CD14-positive monocyte (primary cell): ENCODE data around the gene GAS6. TPM values are rescaled to one million over a fixed set of nuclear protein-coding genes. Genes with fewer than 3 reads are reported as not detected.
"Not testable (repeated sequence)": the region's sequence is repeated elsewhere in the genome, so short reads cannot be mapped to it uniquely, and the experiment has no call there.

Source experiments
- DNase-seq, 3 donors: peaks; one replicate each; pipeline ENCODE4 v3.0.0-alpha.2; 2011 to 2022
- H2AFZ ChIP-seq: 2 replicates; pipeline ENCODE4 v1.6.0; 2012; ENCODE audit warnings: mild to moderate bottlenecking, low read depth, low read length, inconsistent platforms; ENCODE audit not compliant: insufficient read depth, poor library complexity, severe bottlenecking
- H3K27ac ChIP-seq, 2 donors: 1 replicate in 1 of 2; 2 replicates in 1 of 2; pipeline ENCODE4 v1.5.1; 2012 to 2013; ENCODE audit warnings: low read length in 2 of 2, control low read depth in 1 of 2, inconsistent platforms in 1 of 2, low read depth in 1 of 2, mild to moderate bottlenecking in 1 of 2
- H3K27me3 ChIP-seq, 2 donors: one replicate each; pipeline versions ENCODE4 v1.6.0 to v1.6.1; 2011 to 2013; ENCODE audit warnings: low read length in 2 of 2; ENCODE audit not compliant: control insufficient read depth in 2 of 2, insufficient read depth in 2 of 2
- H3K36me3 ChIP-seq, 2 donors: replicated peaks in 1 of 2; 1 replicate in 1 of 2; 2 replicates in 1 of 2; pipeline versions ENCODE4 v1.5.1 to v1.6.1; 2012 to 2013; ENCODE audit warnings: low read length in 2 of 2, control low read depth in 1 of 2, inconsistent platforms in 1 of 2, mild to moderate bottlenecking in 1 of 2; ENCODE audit not compliant: insufficient read depth in 2 of 2, control insufficient read depth in 1 of 2
- H3K4me1 ChIP-seq, 2 donors: 1 replicate in 1 of 2; 2 replicates in 1 of 2; pipeline versions ENCODE4 v1.5.1 to v1.6.1; 2012 to 2013; ENCODE audit warnings: low read length in 2 of 2, control low read depth in 1 of 2, inconsistent platforms in 1 of 2, mild to moderate bottlenecking in 1 of 2, moderate library complexity in 1 of 2; ENCODE audit not compliant: insufficient read depth in 2 of 2, control insufficient read depth in 1 of 2
- H3K4me2 ChIP-seq: replicated peaks from 2 replicates; pipeline ENCODE3; 2012; ENCODE audit warnings: low read length, moderate library complexity, mild to moderate bottlenecking; ENCODE audit not compliant: poor library complexity, severe bottlenecking; ENCODE audit errors: extremely low read depth
- H3K4me3 ChIP-seq, 3 experiments: fragments of 200-600 bp in 1 of 3; sonication (generic) in 1 of 3; replicated peaks in 1 of 3; 1 replicate in 2 of 3; 2 replicates in 1 of 3; pipeline ENCODE4 v1.5.1; 2011 to 2013; ENCODE audit warnings: low read length in 3 of 3, mild to moderate bottlenecking in 3 of 3, control low read depth in 2 of 3, low read depth in 2 of 3, inconsistent platforms in 1 of 3, moderate library complexity in 1 of 3
- H3K79me2 ChIP-seq: 2 replicates; pipeline ENCODE4 v1.6.0; 2012; ENCODE audit warnings: mild to moderate bottlenecking, control low read depth, inconsistent platforms, low read length, moderate library complexity; ENCODE audit not compliant: insufficient read depth
- H3K9ac ChIP-seq: 2 replicates; pipeline ENCODE4 v1.6.0; 2017; ENCODE audit warnings: low read length, mild to moderate bottlenecking; ENCODE audit not compliant: insufficient read depth, poor library complexity, severe bottlenecking
- H3K9me3 ChIP-seq, 2 donors: replicated peaks in 1 of 2; 1 replicate in 1 of 2; 2 replicates in 1 of 2; pipeline versions ENCODE4 v1.5.1 to v1.6.1; 2012 to 2013; ENCODE audit warnings: low read length in 2 of 2, control low read depth in 1 of 2; ENCODE audit not compliant: control insufficient read depth in 1 of 2, insufficient read depth in 1 of 2
- H4K20me1 ChIP-seq: 2 replicates; pipeline ENCODE4 v1.6.0; 2012; ENCODE audit warnings: mild to moderate bottlenecking, low read length, control low read depth, moderate library complexity; ENCODE audit not compliant: insufficient read depth
- H3K27ac Mint-ChIP-seq, 7 donors: one replicate each; pipeline ENCODE4 v1.8.0; 2020; ENCODE audit warnings: mild to moderate bottlenecking in 7 of 7, mixed read lengths in 7 of 7, moderate library complexity in 6 of 7, inconsistent platforms in 2 of 7
- H3K27me3 Mint-ChIP-seq, 3 donors: one replicate each; pipeline ENCODE4 v1.8.0; 2021 to 2022; ENCODE audit warnings: low read depth in 3 of 3, mild to moderate bottlenecking in 3 of 3, mixed read lengths in 3 of 3, moderate library complexity in 3 of 3, inconsistent platforms in 1 of 3
- H3K36me3 Mint-ChIP-seq, 2 donors: one replicate each; pipeline ENCODE4 v1.8.0; 2020; ENCODE audit warnings: mixed read lengths in 2 of 2, inconsistent platforms in 1 of 2, mild to moderate bottlenecking in 1 of 2
- H3K4me1 Mint-ChIP-seq: one replicate; pipeline ENCODE4 v1.8.0; 2020; ENCODE audit warnings: mild to moderate bottlenecking, mixed read lengths
- H3K4me3 Mint-ChIP-seq, 2 donors: one replicate each; pipeline ENCODE4 v1.8.0; 2020; ENCODE audit warnings: mild to moderate bottlenecking in 2 of 2, mixed read lengths in 2 of 2, moderate library complexity in 1 of 2
- H3K9me3 Mint-ChIP-seq, 7 donors: one replicate each; pipeline ENCODE4 v1.8.0; 2020 to 2022; ENCODE audit warnings: mixed read lengths in 7 of 7, mild to moderate bottlenecking in 6 of 7, moderate library complexity in 6 of 7, inconsistent platforms in 2 of 7
- WGBS: methylation state at CpG from one replicate; pipeline ENCODE4 v1.1.5; 2013; ENCODE audit warnings: missing lambda C conversion rate; ENCODE audit not compliant: insufficient coverage; 5-methylcytosine and 5-hydroxymethylcytosine counted together
- intact Hi-C, 2 donors: fragments of 100-400 bp; cut with micrococcal nuclease; formaldehyde crosslinking; loops; one replicate each; pipeline versions ENCODE4 v1.15.0 to v1.15.1; 2023
- polyA plus RNA-seq, 3 donors: library from polyadenylated mRNA; depleted of rRNA in 1 of 3; unstranded in 2 of 3; stranded (reverse) in 1 of 3; fragments of 300-500 nt in 2 of 3; fragments of >200 nt in 1 of 3; fragmentation: Illumina TruSeq in 2 of 3; gene quantifications; 1 replicate in 2 of 3; 2 replicates in 1 of 3; pipeline ENCODE4 v1.2.3, GENCODE V29; 2012 to 2021
- TF ChIP-seq, protein P1 (sequence below): fragments of 200-600 bp; IDR thresholded peaks from one replicate; pipeline ENCODE4 v1.8.0; 2022; ENCODE audit warnings: antibody characterized with exemption, mild to moderate bottlenecking

GAS6 gene
- polyA plus RNA-seq, 3 donors, result 1.8 to 7.5 (median 1.9) TPM

DNA sequence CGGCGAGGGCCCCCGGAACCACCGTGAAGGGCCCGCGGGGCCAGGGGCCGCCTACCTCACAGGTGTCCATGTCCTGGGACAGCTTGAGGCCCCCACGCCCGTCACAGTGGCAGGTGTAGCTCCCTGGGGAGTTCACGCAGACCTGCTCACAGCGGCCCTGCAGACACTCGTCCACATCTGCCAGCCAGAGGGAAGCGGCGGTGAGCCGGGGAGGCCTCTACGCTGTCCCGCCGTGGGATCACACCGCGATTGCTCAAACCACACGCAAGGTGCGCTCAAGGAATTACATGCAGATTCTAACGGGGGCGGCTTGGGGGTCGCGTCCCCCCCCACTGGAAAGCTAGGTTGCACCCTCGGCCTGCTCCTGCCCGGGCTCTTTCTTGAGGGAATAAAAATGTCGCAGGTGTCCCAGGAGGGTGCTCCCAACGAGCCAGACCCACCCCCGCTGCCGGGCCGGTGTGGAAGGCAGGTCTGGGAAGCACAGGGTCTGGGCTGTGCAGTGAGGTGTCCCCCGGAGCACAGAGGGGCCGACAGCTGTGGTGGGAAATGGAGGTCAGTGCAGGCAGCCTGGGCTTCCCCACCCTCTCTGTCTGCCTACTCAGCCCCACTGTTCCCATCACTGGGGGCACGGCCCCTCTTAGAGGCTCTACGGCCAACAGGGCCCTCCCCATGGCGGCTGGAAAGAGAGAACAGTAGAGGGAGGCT lies 29.2 kb downstream of the GAS6 start:
- no peak overlapping the region for H3K4me3 Mint-ChIP-seq
- Histone ChIP-seq H3K27ac (no peak overlapping the region), H3K27me3 (no peaks in the 10 kb centered on the region), H3K36me3 (no peaks in the 10 kb centered on the region), H2AFZ (no peak overlapping the region), H3K4me1 (no peaks in the 10 kb centered on the region), H3K4me3 (no peak overlapping the region), H3K9ac (no peak overlapping the region), H3K4me2 (no peak overlapping the region), H3K9me3 (no peaks in the 10 kb centered on the region), H3K79me2 (no peaks in the 10 kb centered on the region), H4K20me1 (no peaks in the 10 kb centered on the region)
- peaks cover 0 to 3% (median 0%) of the 10 kb centered on the region in 3 donors for H3K27me3 Mint-ChIP-seq
- DNase-seq, result no peak
- H3K36me3 Mint-ChIP-seq, result peaks cover 14 to 30% of the 10 kb centered on the region in 2 donors
- WGBS, result 95% methylated on average over 27 of the region's 38 CpGs
- peaks cover 0 to 26% (median 0%) of the 10 kb centered on the region in 7 donors for H3K9me3 Mint-ChIP-seq
- H3K4me1 Mint-ChIP-seq, result peaks cover 9% of the 10 kb centered on the region
- H3K27ac Mint-ChIP-seq, result no peak overlapping the region
- intact Hi-C loops, result no loop called here
- TF ChIP-seq, protein P1, sequence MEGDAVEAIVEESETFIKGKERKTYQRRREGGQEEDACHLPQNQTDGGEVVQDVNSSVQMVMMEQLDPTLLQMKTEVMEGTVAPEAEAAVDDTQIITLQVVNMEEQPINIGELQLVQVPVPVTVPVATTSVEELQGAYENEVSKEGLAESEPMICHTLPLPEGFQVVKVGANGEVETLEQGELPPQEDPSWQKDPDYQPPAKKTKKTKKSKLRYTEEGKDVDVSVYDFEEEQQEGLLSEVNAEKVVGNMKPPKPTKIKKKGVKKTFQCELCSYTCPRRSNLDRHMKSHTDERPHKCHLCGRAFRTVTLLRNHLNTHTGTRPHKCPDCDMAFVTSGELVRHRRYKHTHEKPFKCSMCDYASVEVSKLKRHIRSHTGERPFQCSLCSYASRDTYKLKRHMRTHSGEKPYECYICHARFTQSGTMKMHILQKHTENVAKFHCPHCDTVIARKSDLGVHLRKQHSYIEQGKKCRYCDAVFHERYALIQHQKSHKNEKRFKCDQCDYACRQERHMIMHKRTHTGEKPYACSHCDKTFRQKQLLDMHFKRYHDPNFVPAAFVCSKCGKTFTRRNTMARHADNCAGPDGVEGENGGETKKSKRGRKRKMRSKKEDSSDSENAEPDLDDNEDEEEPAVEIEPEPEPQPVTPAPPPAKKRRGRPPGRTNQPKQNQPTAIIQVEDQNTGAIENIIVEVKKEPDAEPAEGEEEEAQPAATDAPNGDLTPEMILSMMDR, result no peak

GRCh38 chr13:113834006-113834405 lies 29.9 kb downstream of the GAS6 start:
- intact Hi-C loops, H3K4me1 Mint-ChIP-seq, H3K36me3 ChIP-seq, H3K27me3 Mint-ChIP-seq, H3K9me3 ChIP-seq, H3K4me2 ChIP-seq, H2AFZ ChIP-seq, H4K20me1 ChIP-seq, H3K4me3 Mint-ChIP-seq, H3K9ac ChIP-seq, H3K27me3 ChIP-seq, H3K4me3 ChIP-seq, H3K27ac Mint-ChIP-seq, H3K4me1 ChIP-seq, H3K27ac ChIP-seq, DNase-seq, H3K79me2 ChIP-seq: not testable (repeated sequence)
- Mint-ChIP-seq H3K36me3 (peaks cover 14 to 30% of the 10 kb centered on the region in 2 donors), H3K9me3 (peaks cover 0 to 26% (median 0%) of the 10 kb centered on the region in 7 donors)
- over 99% methylated on average over 13 of the region's 17 CpGs for WGBS
